ENCODE measurements around the gene TNNT2. TPM values are rescaled to one million over a fixed set of nuclear protein-coding genes. Genes with fewer than 3 reads are reported as not detected.

The TNNT2 gene
- total and polyA plus RNA-seq, 11 donors, result 5,987 to 28,496 (median 7,745) TPM

DNA sequence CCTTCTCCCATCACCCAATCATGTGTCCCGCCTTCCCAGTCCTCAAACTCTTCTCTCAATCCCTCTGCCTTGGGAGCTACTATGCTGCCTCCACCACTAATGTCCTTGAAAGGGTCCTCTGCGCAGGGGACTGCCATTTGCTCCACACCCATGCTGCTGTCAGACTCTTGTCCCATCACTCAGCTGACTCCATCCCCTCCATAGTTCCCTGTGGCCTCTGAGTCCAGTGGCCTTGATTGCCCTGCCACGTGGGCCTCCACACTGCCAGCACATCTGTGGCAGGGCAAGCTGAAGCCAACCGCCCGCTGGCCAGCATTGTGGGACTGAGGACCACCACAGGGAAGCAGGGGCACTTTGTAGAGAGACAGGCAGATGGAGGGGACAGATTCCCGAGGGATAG is 1.3 kb upstream of the TNNT2 start:
- intact Hi-C loops (cut with DNase I), result no loop called here
- no peak overlapping the region for H3K4me3 ChIP-seq
- no peaks in the 10 kb centered on the region for H3K27me3 ChIP-seq
- TF ChIP-seq POLR2A (IDR thresholded peaks at IDR 0.05), result no peak
- TF ChIP-seq CTCF (IDR thresholded peaks at IDR 0.05), result no peak
- H3K27ac ChIP-seq, result peak overlapping the region; percentile 61 to 97 (median 87)
- peaks cover 0 to 42% (median 10%) of the 10 kb centered on the region in 12 donors for H3K4me1 ChIP-seq
- DNase-seq (peak in 3 of 5 donors; percentile 67 to 85 (median 72)), ATAC-seq (peak; percentile 20 to 60 (median 41))
- H3K36me3 ChIP-seq, result peaks cover 0 to 10% (median 2%) of the 10 kb centered on the region in 9 donors
- no peaks in the 10 kb centered on the region for H3K9me3 ChIP-seq
- 44 to 72% (median 59%) methylated on average over 6 of the region's 6 CpGs for WGBS, 4 donors

DNA sequence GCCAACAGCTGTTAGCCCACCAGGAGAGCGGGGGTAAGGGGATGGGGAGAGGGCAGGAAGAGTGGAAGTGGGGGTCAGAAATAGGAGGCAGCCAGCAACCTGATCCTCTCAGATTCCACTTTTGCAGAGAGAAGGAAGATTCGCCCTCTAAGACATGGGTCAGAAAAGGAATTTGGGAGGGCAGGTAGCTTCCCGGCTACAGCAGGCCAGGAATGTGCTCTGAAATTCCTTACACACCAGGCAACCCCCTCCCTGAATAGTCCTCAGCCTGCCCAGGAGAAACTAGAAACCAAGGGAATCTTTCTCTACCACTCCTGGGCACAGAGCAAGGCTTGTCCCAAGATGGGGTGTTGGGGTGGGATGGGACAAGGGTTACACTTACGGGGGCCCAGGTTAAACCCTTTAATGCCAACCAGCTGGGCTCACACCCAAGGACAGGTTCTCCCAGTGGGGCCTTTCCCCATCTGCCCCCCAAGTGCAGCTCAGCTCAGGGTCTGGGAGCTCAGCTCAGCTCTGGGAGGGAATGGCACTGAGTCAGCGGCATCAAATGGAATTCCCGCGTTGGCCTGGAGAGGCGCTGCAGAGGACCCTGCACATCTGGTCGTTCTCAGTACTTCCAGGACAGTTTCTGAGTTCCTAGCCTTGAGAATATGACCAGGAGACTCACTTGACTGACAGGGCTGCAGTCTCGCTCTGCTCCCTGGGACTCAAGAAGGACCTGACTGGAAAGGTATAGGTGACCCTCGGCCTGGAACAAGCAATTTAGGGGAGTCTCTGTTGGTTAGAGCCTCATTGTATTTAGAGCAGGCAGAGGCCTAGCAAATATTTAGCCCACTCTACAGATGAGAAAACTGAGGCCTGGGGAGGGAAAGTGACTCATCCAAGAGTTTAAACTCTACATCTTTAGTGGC is 761 bp downstream of the TNNT2 start:
- Histone ChIP-seq H3K36me3 (peaks cover 0 to 27% (median 3%) of the 10 kb centered on the region in 9 donors), H3K4me3 (peak overlapping the region; percentile 42 to 76 (median 67)), H3K4me1 (peaks cover 0 to 41% (median 10%) of the 10 kb centered on the region in 12 donors), H3K9me3 (no peaks in the 10 kb centered on the region), H3K27me3 (no peaks in the 10 kb centered on the region), H3K27ac (peak overlapping the region; percentile 79 to 99 (median 96))
- TF ChIP-seq CTCF (IDR thresholded peaks at IDR 0.05) (peak in 9 of 12 donors; percentile 20 to 52 (median 31)), POLR2A (IDR thresholded peaks at IDR 0.05) (no peak)
- ATAC-seq (peak in 3 of 4 donors; percentile 3 to 9 (median 5)), DNase-seq (peak in 1 of 5 donors; percentile 41)
- intact Hi-C loops (cut with DNase I), result no loop called here
- WGBS, 4 donors, result 30 to 41% (median 37%) methylated on average over 9 to 11 of the region's 11 CpGs

DNA sequence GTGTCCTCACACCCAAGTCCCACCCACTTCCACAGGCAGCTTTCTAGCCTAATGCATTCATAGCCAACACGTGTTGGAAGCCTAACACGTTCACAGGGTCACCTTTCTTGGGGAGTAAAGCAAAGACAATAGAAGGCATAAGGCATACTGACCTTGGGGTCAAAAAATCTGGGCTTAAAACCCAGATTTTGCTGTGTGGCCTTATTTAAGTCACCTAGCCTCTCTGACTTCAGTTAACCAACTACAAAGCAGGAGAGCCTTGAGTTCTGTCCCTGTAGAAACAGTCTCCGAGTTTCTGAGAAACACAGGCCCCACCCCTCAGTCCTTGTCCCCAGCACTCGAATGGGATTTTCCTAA is 1.4 kb downstream of the TNNT2 start:
- no peak for DNase-seq
- Histone ChIP-seq H3K27ac (peak overlapping the region; percentile 79 to 99 (median 96)), H3K4me1 (peaks cover 0 to 42% (median 12%) of the 10 kb centered on the region in 12 donors), H3K4me3 (peak overlapping the region; percentile 42 to 76 (median 67)), H3K36me3 (peaks cover 0 to 34% (median 3%) of the 10 kb centered on the region in 9 donors), H3K9me3 (no peaks in the 10 kb centered on the region), H3K27me3 (no peaks in the 10 kb centered on the region)
- TF ChIP-seq CTCF (IDR thresholded peaks at IDR 0.05) (no peak), POLR2A (IDR thresholded peaks at IDR 0.05) (no peak)
- intact Hi-C loops (cut with DNase I), result no loop called here
- 29 to 36% (median 33%) methylated on average over 4 of the region's 4 CpGs for WGBS, 4 donors
- no peak for ATAC-seq

DNA sequence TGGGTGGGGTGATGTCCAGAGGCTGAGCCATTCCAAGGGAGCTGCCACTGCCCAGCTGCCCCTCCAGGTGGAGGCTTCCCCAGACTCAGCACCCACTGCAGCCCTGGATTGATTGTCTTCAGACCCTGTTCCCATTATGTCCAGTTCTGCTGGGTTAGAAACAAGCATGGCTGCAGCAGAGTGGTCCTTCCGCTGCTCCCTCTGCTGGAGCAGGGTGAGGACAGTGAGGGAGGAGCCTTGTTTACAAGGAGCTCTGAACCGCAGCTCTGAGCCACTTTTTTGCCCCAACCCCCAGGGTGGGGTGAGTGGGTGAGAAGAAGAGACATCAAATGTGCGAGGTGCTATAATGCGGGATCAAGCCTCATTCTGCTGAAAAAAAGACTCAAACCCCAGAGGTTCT is 2.3 kb downstream of the TNNT2 start:
- peak overlapping the region; percentile 42 to 76 (median 67) for H3K4me3 ChIP-seq
- DNase-seq (peak in 1 of 5 donors; percentile 33), ATAC-seq (peak in 1 of 4 donors; percentile 1)
- peak overlapping the region; percentile 79 to 99 (median 96) for H3K27ac ChIP-seq
- no peaks in the 10 kb centered on the region for H3K27me3 ChIP-seq
- 34 to 56% (median 38%) methylated on average over 4 of the region's 4 CpGs for WGBS, 4 donors
- H3K4me1 ChIP-seq, result peaks cover 0 to 43% (median 9%) of the 10 kb centered on the region in 12 donors
- H3K36me3 ChIP-seq, result peaks cover 0 to 43% (median 9%) of the 10 kb centered on the region in 9 donors
- TF ChIP-seq POLR2A (IDR thresholded peaks at IDR 0.05) (no peak), CTCF (IDR thresholded peaks at IDR 0.05) (peak in 6 of 12 donors; percentile 13 to 39 (median 28))
- no peaks in the 10 kb centered on the region for H3K9me3 ChIP-seq
- intact Hi-C loops (cut with DNase I), result no loop called here
